Fibroblast of skin of left biceps (primary cell): ENCODE data around the gene SH2D3A.
"Not testable (repeated sequence)": the region's sequence is repeated elsewhere in the genome, so short reads cannot be mapped to it uniquely, and the experiment has no call there.

Experiments used
- DNase-seq, 2 experiments: peaks; one replicate each; pipeline ENCODE4 v3.0.0-alpha.2; 2013; ENCODE audit warnings: low read depth in 2 of 2

The SH2D3A gene

DNA sequence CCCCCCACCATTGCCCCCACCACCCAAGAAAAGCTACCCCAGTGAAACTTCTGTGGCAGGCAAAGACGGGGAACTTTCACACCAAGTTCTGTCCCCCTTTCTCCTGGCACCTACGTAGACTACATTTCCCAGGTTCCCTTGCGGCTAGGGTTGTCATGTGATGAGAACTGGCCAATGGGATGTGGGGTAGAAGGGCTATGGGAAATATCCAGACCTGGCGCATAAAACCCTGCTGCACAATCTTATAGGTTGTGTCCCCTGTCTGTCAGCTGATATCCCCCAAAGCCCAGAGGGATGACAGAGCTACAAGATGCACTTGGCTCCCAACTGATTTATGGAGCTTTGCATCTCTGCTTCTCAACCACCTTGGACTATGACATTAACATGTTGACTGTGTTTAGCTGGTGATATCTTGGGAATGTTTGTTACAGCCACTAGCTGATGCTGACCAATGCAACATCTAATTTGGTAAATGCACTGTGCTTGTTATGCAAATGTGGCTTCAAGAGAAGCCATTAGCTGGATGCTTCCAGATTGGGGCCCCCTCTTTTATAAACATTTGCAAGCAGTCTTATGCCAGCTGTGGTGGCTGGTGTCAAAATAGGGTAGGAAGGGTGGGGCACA, 6.1 kb downstream of the SH2D3A start:
- DNase-seq: no peak

DNA sequence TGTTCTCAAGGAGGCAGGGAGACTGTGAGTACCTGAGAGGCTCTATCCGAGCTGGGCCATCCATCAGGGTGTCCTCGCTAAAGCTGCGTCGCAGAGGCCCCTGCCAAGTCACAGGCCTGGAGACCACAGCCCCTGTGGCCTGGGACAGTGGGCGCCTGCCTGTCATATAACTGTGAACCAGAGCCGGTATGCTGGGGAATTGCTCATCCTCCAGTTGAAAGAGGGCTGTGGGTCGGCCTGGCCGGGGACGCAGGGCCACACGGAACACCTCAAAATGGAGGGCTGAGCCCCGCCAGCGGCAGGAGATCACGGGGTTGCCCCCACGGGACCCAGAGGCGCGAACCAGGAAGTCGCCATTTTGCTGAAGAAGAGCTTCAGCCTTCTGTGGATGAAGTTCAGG, 6.6 kb downstream of the SH2D3A start:
- DNase-seq: no peak

DNA sequence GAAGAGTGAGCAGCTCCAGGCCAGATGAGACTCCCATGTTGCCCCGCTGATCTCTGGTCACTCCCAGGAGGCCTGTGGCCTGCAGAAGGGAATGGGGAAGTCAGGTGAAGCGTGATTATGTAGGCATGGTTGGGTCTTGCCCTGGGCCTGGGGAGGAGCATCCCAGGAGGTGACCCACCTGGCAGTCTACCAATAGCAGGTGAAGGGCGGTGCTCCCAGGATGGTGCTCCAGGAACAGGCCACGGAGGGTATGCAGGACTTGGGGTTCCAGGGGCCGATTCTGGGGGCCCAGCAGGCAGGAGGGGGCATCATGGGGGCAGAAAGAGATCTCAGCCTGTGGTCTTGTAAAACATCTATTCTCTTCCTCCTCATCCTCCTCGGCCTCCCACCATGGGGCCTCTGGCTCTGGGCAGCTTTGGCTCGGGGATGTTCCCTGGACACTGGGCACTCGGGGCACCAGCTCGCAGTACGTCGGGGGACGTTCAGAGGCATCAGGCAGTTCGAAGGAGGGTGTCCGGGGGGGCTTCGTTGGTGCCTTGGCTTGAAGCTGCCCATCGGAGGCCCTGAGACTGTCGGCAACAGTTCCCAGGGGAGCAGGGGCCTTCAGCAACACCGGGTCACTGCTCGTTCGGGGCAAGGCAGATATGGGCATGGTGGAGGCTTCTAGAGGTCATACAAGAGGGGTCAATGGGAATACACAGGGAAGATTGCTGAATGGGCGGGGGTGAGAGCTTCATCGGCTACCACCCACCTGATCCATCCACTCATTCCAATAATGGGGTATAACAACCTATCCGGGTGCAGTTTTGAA, 12.4 kb downstream of the SH2D3A start:
- no peak for DNase-seq

GRCh38 chr19:6754136-6754535, 13.1 kb downstream of the SH2D3A start:
- DNase-seq: no peak

DNA sequence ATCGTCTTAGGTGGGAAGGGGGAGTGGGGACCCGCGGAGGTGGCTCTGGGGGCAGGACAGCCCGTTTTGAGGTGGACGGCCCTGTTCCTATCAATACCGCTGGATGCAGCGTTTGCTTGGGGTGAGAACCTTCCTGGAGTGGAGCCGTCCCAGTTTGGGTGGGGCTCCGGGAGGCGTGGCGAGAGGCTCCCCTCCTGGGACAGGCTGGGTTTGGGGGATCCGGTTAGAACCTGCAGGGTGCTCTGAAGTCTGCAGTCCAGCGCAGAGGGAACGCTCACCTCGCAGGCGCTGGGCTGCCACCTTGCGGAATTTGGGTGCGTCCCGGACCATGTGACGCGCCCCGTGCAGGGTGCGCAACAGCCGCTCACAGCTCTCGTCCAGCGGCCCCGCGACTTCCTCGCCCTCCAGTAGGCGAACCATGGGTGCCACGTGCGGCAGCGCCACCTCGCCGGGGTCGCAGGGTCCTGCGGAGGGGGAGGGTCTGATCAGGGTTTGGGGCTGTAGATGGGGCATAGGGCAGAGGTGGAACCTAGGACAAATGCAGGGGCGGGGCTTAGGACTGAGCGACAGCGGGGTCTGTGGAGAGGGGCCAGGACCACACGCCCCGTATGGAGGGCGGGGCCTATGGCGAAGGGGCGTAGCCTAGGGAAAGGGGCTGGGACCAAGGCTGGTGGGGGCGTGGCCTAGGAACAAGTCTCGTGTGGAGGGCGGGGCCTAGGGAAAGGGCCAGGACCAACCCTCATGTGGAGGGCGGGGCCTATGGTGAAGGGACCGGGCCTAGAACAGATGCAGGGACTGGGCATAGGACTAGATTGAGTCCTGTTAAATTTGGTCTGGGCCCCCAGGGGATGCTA, 13.8 kb downstream of the SH2D3A start:
- DNase-seq: no peak

DNA sequence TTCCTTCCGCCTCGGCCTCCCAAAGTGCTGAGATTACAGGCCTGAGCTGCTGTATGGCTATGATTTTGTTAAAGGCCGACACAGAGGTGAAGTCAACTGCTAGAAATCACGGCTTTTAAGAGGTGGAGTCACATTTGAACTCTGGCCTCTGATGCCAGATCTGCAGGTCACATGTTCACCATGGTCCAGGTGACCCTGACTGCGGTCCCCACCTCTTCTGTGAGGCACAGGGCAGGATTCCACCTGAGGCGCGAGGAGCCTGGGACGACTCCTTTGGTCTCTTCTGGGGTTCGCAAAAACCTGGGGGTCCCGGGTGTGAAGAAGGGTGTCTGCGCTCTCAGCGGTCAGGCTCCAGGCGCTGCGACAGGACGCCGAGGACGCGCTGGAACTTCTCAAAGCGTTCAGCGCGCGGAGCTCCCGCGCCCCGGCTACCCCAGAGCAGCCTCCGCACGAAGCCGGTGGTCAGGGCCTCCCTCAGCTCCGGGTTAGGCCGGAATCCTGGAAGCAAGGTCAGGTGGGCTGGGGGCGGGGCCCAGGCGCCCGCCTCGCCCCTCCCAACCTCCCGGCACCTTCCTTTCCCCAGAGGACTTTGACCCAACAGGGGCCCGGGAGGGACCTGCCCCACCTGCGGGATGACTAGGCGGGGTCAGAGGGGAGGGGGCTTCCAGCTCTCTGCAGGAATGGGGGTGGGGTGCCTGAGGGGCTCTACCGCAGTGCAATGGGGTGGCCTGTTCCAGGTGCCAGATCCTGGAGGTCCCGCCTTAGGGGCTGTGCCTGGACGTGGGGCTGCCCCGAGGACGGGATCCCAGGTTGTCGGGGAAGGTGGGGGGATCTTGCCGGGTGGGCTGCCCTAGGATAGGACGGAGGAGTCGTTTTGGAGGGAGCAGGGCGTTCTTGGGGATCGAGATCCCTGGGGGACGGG, 14.7 kb downstream of the SH2D3A start:
- DNase-seq: no peak

DNA sequence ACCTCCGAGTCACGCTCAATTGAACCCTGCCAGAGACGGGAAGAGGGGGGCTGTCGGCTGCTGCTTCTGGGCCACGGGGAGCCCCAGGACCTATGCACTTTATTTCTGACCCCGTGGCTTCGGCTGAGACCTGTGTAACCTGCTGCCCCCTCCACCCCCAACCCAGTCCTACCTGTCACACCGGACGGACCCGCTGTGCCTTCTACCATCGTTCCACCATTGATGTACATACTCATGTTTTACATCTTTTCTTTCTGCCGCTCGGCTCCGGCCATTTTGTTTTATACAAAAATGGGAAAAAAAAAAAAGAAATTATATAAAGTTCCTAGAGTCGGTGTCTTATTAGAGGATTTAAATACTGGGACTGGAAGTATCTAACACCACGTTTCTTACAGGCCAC, 16.0 kb downstream of the SH2D3A start:
- DNase-seq: no peak

- DNase-seq: no peak
Observed at GRCh38 chr19:6750062-6750461, 17.2 kb downstream of the SH2D3A start.

DNA sequence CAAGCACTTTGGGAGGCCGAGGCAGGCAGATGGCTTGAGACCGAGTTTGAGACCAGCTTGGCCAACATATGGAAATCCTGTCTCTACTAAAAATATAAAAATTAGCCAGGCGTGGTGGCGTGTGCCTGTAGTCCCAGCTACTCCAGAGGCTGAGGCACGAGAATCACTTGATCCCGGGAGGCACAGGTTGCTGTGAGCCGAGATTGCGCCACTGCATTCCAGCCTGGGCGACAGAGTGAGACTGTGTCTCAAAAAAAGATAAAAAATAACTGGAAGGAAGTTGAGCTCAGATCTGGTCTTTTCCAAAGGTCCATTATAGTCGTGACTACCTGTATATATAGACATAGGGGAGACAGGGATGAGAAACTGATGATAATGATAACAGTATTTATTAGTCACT, 18.7 kb downstream of the SH2D3A start:
- not testable (repeated sequence) for DNase-seq

DNA sequence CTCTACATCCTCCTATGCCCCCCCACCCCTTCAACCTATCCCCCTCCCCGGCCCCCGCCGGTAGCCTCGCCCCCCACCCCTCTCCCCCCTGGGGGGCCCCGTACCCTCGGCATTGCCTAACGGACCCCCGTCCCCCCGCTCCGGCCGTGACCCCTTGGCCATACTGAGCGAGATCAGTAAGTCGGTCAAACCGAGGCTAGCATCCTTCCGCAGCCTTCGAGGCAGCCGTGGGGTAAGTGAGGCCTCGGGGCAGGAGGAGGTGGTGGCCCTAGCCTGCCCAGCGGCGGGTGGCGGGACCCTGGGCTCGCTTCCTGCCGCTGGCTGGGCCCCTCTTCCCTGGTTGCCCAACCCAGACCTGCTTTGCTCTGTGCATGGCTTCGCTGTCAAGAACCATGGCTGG, 21.3 kb downstream of the SH2D3A start:
- DNase-seq: no peak

- peak in 1 of 2 experiments; percentile 34 for DNase-seq
Observed at GRCh38 chr19:6744381-6745301, 22.6 kb downstream of the SH2D3A start.

- DNase-seq: no peak
Observed at GRCh38 chr19:6743714-6744380, 23.4 kb downstream of the SH2D3A start.

DNA sequence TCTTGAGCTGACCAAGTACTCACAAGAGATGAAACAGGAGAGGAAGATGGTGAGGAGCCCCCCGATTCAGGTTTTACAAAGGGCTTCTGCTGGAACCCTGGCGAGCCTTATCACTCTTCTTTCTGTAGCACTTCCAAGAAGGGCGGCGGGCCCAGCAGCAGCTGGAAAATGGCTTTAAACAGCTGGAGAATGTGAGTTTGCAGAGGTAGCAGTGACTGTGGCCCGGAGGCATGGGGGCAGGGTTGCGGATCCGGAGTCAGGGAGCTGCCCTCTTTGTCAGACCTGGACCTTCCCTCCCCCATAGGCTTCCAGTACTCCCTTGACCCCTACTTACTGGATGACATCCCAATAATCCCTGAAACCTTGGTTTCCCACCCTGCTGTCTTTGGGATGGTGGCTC, 24.2 kb downstream of the SH2D3A start:
- DNase-seq: no peak

DNA sequence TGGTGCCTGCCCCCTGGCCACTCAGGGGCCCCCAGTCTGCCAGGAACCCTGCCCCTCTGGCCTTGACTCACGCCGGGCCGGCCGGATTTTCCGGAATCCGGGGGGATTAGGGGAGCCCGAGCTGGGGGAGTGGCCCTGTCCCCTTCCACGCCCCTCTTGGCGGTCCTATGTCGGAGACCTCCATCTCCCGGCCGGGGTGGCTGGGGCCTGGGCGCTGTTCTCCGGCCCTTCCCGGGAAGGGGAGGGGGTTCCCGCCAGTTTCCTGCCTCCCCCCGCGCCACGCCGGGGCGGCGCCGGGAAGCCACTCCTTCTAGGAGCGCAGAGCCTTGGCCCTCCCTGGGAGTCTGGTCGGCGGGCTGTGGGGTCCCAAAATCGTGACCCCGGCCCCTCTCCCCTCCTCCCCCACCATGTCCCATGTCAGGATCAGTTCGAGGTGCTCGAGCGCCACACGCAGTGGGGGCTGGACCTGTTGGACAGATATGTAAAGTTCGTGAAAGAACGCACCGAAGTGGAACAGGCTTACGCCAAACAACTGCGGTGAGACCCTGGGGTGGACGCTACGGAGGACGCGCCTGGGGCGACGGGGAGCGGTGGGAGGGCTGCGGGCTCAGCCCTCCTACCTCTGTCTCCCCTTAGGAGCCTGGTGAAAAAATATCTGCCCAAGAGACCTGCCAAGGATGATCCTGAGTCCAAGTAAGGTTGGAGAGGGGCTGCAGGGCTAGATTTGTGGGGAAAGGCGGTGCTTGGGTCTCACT, 26.5 kb downstream of the SH2D3A start:
- DNase-seq: no peak

DNA sequence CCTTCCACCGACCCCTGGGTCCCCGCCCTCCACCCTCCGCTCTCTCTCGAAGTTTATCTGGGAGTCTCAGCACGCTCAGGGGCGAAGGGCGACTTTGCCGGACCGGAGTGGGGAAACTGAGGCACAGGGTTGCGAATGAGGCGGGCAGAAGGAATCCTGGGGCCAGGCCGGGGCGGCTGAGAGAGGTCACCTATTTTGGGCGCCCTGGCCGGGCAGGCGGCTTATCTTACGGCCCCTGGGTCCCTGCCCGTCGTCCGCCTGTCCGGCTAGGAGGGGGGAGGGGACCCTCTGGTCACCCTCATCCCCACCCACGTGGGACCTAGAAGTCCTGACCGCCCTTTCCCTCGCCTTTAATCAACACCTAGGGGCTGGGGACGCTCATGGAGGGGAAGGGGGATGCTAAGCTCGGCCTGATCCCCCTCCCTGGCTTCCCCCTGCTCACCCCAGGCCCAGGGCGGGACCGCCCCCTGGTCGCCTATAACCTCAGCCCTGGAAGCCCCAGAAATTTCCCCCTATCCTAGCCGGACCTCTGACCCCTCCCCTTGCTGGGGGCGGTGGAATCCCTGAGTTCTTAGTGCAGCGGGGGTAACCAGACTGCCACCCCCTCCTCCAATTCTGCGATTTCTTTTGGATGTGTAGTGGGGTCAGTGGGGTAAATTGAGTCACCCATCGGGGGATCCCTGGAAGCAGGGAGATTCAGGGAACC, 27.2 kb downstream of the SH2D3A start:
- DNase-seq: no peak

- DNase-seq: peak; percentile 62 to 67
Observed at GRCh38 chr19:6739390-6739882, 27.8 kb downstream of the SH2D3A start, which contains the start of gene TRIP10. Gene TRIP10 (plus strand): TSS chr19:6739680. CDS start chr19:6739762, 82 bp downstream.

- DNase-seq: no peak
Observed at GRCh38 chr19:6738787-6739389, 28.3 kb downstream of the SH2D3A start.
